Transverse colon (tissue), 4 donors: Measurements from ENCODE around the gene PPM1F.

Experiments
- POLR2AphosphoS5 ChIP-seq, 3 donors: sonication (generic); formaldehyde crosslinking; IDR thresholded peaks; one replicate each; pipeline ENCODE4 v1.6.1; 2016; ENCODE audit warnings: antibody characterized with exemption in 3 of 3
- TF ChIP-seq, protein P1 (sequence below), 5 experiments: fragments of 200-600 bp in 3 of 5; fragments of 450-650 bp in 2 of 5; sonication (generic) in 3 of 5; IDR thresholded peaks; 1 replicate in 2 of 5; 2 replicates in 3 of 5; pipeline ENCODE4 v1.5.1; 2016 to 2017; ENCODE audit warnings: antibody characterized with exemption in 5 of 5, inconsistent platforms in 3 of 5, mild to moderate bottlenecking in 2 of 5, moderate library complexity in 1 of 5

DNA sequence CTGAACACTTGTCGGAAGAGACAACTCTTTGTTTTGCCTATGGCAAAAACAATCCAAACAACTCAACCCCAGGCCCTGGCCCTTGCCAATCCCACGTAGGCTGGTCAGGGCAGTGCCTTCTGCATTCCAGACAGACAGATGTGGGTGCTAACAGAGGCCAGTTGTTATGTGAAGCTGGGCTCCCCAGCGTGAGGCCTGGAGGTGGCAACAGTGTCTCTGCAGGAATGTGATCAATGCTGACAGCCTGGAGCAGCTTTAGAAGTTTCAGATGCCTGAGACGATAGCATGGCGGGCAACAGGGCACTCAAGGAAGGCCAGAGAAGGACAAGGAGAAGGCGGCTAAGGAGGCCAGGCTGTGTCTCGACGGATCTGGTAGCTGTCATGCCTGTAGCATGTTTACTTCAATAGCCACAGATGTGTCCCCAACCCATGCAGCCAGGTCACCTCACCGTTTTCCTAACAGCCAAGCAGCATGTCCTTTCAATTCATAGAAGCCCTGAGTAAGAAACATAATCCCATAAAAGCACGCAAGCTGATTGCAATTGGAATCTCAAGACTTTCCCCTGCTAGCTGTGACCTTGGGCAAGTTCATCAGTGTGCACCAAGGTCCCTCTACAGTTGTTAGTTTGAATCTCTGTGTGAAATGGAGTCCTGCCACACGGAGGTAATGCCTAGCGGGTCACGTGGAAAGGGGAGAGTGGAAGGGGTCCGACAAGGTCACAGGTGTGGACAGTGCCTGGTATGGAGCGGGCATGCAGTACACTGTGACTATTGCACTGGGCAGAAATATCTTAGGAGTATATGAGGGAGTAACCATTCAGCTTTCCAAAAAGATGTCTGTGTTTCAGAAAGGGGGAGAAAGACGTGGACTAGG, 14.2 kb upstream of the PPM1F start:
- TF ChIP-seq POLR2AphosphoS5 (IDR thresholded peaks at IDR 0.05), result no peak
- TF ChIP-seq, protein P1, sequence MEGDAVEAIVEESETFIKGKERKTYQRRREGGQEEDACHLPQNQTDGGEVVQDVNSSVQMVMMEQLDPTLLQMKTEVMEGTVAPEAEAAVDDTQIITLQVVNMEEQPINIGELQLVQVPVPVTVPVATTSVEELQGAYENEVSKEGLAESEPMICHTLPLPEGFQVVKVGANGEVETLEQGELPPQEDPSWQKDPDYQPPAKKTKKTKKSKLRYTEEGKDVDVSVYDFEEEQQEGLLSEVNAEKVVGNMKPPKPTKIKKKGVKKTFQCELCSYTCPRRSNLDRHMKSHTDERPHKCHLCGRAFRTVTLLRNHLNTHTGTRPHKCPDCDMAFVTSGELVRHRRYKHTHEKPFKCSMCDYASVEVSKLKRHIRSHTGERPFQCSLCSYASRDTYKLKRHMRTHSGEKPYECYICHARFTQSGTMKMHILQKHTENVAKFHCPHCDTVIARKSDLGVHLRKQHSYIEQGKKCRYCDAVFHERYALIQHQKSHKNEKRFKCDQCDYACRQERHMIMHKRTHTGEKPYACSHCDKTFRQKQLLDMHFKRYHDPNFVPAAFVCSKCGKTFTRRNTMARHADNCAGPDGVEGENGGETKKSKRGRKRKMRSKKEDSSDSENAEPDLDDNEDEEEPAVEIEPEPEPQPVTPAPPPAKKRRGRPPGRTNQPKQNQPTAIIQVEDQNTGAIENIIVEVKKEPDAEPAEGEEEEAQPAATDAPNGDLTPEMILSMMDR (IDR thresholded peaks at IDR 0.05), result no peak
